NCI-H2107 (cell line): ENCODE results near the gene SHC3.

Experiments
- DNase-seq: peaks from one replicate; lab custom pipeline; 2025; lab: John Stamatoyannopoulos, UW

Gene SHC3

DNA sequence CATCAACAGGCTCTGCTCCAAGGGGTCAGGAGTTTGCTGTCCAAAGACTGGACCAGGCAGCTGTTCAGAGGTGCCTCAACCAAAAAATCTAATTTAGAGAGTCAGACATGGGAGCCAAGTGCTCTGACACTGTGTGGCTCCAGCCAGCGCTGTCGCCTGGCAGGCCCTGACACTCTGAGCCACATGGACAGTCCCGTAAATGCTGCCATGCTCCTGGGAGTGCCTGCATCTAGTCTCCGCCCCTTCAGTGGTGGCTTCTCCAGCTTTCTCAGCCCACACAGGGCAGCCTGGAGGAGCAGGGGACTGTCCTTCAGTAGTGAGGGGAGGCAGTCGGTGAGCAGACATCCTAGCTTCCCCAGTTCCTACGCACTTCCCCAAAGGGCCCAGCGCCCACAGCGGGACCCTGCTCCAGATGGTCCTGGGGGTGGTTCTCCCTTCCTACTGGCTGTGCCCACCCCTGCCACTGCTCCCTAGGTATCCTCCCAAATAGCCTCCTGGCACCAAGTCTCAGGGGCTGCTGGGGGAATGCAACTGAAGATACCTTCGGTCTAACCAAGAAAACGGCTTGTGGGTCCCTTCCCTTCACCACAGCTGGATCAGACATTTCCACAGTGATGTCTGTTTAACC is 72.3 kb downstream of the SHC3 start:
- no peak for DNase-seq

DNA sequence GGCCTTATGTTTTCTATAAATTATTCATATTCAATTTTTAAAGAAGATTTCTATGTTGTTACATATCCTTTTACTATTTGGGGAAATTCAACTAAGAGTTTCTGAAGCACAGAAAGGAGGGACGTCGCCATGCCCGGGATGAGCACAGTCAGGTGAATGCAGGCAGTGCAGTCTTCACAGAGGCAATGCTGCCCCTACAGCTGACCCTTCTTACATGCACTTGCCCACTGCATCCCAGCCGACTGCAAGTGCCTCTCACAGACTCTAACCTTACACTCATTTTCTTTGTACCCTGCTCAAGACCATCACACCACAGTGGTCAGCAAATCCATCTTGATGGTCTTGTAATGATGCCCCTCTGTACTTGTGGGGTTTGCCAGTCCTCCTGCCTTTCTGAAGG is 73.8 kb downstream of the SHC3 start:
- DNase-seq = no peak

GRCh38 chr9:89097219-89097618 is 81.4 kb downstream of the SHC3 start:
- no peak for DNase-seq

GRCh38 chr9:89096807-89097206 is 81.8 kb downstream of the SHC3 start:
- no peak for DNase-seq

- no peak for DNase-seq
These were observed 82.7 kb downstream of the SHC3 start for GRCh38 chr9:89095761-89096528.

DNA sequence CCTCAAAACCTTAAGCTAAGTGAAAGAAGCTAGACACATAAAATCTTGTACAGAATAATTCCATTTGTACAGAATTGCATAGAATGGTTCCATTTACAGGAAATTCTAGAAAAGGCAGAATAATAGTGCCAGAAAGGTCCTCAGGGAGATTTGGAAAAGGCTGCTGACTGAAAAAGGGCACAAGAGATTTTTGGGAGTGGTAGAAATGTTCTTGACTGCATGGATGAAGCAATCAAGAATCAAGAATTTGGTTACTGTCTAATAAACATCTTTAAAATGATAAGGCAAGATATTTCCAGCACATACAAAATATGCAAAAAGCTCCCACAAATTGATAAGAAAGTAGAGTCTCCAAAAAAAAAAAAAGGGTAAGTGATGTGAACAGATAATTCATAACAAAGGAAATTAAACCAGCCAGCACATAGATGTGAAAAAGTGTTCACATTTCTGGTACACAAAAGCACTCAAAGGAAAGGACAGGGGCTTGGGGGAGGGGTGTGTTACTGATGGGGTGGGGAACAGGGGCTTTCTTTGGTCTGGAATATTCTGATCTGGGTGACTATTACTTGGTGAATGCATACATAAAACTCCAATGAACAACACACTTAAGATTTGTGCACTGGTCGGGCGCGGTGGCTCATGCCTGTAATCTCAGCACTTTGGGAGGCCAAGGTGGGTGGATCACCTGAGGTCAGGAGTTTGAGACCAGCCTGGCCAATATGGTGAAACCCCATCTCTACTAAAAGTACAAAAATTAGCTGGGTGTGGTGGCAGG is 85.2 kb downstream of the SHC3 start:
- no peak for DNase-seq

- no peak for DNase-seq
These were observed 89.4 kb downstream of the SHC3 start for GRCh38 chr9:89089176-89089575.

DNA sequence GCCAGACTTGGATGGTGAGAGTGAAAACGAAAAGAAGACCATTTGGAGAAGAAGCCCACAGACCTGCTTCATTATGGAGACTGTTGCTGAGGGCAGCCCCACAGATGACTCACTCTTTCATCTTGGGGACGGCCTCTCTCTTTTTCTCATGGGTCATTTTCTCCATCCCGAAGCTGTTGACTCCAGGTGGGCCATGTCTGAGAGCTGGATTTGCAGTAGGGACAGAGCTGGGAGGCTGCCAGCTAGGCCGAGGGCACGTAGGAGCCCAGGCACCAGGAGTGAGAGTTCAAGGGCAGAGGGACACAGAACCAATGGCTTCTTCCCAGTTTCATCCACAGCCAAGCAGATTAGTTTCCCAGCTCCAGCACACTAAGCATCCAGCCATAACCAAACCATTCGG is 95.0 kb downstream of the SHC3 start:
- no peak for DNase-seq

DNA sequence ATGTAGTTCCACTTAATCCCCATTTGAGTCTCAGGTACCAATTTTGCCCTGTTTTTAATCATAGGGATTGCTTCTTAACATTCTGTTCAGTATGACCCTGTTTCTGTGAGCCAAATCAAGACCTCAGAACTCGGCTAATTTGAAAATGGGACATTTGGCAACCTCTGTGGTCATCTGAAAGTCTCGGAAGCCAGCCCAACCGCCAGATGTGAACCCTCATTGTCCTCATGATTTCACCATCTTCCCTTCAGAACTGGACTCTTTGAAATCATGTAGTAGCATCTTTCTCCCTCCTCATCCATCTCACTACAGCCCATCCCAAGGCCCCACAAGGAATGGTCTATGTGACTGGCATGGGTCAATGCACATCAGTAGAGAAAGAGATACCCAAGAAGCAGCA is 98.4 kb downstream of the SHC3 start:
- no peak for DNase-seq

DNA sequence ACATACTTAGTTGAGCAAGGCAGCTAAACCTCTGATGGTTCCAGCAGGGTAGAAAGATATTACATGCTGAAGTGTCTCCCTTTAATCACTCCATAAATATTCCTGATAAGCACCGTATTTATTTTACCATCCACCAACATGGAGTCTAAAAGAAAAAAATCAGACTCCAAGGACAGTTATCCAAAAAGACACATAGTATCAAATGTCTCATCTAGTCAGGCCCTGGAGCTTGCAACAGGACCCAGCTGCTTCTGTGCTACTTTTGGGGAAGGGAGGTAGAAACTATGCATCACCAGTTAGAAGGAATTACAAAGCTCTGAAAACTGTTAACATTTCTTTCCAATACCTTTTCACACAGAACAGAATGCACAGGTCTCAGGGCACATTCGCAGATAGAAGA is 99.2 kb downstream of the SHC3 start:
- no peak for DNase-seq

DNA sequence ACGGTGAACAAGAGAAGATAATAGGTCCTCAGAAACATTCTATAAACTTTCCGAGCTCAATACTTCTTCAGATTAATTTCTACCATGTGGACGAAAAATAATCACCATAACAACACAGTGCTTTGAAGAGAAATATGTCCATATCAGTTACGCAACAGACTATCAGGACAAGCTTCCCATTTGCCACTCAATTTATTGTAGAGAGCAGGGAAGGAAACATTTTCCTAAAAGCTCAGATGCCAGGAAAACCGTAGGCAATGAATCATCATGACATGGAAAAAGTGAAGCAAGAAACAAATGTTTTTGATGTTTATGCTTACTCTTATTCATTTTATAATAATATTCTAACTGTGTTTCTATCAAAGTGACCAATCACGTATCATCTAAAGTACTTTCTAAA is 99.8 kb downstream of the SHC3 start:
- DNase-seq = no peak

- no peak for DNase-seq
These were observed 100.2 kb downstream of the SHC3 start for GRCh38 chr9:89078421-89078820.

DNA sequence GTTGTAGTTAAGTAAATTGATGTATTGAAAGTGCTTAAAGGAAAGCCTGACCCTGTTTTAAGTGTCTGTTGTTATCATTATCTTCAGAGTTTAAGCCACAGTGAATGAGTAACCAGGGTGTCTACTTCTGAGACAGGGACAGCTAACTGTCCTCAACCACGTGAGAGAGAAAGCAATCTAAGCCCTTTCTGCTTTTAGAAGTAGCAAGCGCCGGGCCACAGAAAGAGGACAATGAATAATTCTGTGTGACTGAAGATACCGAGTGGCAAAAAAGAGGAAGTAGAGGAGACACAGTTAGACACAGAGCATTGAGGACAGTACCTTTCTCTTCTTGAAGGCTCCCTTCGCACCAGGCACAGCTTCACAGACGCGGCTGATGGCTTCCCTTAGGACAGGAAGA is 101.1 kb downstream of the SHC3 start:
- no peak for DNase-seq

DNA sequence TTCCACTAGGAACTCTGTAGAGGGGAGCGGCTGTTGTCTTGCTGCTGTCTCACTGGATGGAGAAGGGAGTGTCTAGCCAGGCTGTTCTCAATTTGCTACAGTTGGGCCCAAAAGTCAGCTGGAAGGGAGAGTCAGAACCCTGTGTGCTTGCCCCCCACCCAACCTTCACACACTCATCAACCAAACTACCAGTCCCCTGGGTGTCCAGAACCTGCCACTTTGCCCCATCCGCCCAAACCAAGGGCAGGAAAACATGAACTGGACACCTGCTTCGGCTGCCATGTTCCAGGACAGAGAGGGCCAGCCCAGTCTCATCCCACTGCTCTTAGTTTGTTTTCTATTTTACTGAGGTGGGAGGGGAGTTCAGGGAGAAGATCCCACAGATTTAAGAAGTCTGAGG is 105.2 kb downstream of the SHC3 start:
- DNase-seq = no peak

GRCh38 chr9:89071591-89071990 is 107.0 kb downstream of the SHC3 start:
- DNase-seq = no peak

GRCh38 chr9:89066835-89067234 is 111.8 kb downstream of the SHC3 start:
- DNase-seq = no peak

- no peak for DNase-seq
These were observed 112.7 kb downstream of the SHC3 start for GRCh38 chr9:89065921-89066320.

- no peak for DNase-seq
These were observed 117.8 kb downstream of the SHC3 start for GRCh38 chr9:89060790-89061189.

- DNase-seq = no peak
These were observed 118.6 kb downstream of the SHC3 start for GRCh38 chr9:89059925-89060506.

- no peak for DNase-seq
These were observed 119.7 kb downstream of the SHC3 start for GRCh38 chr9:89058906-89059305.

DNA sequence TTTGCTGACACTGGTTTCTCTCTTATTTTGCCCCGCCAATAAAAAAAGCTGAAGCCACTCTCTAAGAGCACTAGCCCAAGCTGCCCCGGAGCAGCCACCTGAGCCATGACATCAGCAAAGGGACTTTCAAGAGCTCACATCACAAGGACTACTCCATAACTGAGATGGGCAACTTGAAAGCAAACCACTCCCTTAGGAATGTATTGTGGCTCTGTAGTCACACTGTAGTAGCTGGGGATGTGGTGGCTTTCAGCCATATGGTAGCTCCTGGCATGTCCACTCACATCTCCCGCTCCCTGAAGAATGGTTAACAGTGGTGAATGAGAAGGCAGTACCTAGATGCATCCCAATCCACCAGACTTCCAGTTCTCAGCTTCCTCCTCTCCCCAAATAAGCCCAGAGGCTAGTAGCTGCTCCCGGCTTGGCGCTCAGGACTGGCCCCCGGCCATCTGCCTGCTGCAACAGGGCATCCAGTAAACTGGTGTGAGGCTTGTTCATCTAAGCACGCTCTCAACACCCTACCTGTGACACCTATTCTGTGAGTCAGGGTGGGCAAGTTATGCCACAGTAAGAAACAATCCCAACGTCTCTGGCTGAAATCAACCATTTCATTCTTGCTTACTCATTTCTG is 123.6 kb downstream of the SHC3 start:
- DNase-seq = no peak

GRCh38 chr9:89053301-89053700 is 125.3 kb downstream of the SHC3 start:
- no peak for DNase-seq
